Lower leg skin (tissue), 4 donors: ENCODE results near the gene RPS26. TPM values are rescaled to one million over a fixed set of nuclear protein-coding genes. Genes with fewer than 3 reads are reported as not detected.

ENCODE experiments used
- DNase-seq, 2 donors: peaks; one replicate each; pipeline ENCODE4 v3.0.0-alpha.2; 2019; ENCODE audit warnings: low spot score in 2 of 2
- H3K4me3 ChIP-seq: fragments of 200-600 bp; sonication (generic); 2 replicates; pipeline ENCODE4 v1.5.1; 2017; ENCODE audit warnings: mild to moderate bottlenecking, low read depth; ENCODE audit not compliant: poor library complexity, severe bottlenecking
- CTCF ChIP-seq, 3 donors: fragments of 450-650 bp; IDR thresholded peaks; one replicate each; pipeline ENCODE4 v1.5.1; 2016; ENCODE audit warnings: antibody characterized with exemption in 3 of 3, mild to moderate bottlenecking in 3 of 3, moderate library complexity in 2 of 3
- POLR2A ChIP-seq, 2 donors: fragments of 450-650 bp; IDR thresholded peaks; one replicate each; pipeline ENCODE4 v1.6.1; 2016 to 2017; ENCODE audit warnings: antibody characterized with exemption in 2 of 2, mild to moderate bottlenecking in 1 of 2, moderate library complexity in 1 of 2
- WGBS, 2 donors: methylation state at CpG; one replicate each; pipeline ENCODE4 v1.1.5; 2018; 5-methylcytosine and 5-hydroxymethylcytosine counted together
- intact Hi-C: fragments of 100-400 bp; cut with DNase I; formaldehyde crosslinking; loops from one replicate; pipeline ENCODE4 v1.15.0; 2023; ENCODE audit warnings: low total_unique reads
- total RNA-seq, 4 donors: library from RNA; depleted of rRNA; stranded (reverse); fragments of >200 nt; gene quantifications; one replicate each; pipeline ENCODE4 v1.1.0, GENCODE V29; 2016

The RPS26 gene
- total RNA-seq, 4 donors from 2014 or later: 390 to 2,886 (median 552) TPM

DNA sequence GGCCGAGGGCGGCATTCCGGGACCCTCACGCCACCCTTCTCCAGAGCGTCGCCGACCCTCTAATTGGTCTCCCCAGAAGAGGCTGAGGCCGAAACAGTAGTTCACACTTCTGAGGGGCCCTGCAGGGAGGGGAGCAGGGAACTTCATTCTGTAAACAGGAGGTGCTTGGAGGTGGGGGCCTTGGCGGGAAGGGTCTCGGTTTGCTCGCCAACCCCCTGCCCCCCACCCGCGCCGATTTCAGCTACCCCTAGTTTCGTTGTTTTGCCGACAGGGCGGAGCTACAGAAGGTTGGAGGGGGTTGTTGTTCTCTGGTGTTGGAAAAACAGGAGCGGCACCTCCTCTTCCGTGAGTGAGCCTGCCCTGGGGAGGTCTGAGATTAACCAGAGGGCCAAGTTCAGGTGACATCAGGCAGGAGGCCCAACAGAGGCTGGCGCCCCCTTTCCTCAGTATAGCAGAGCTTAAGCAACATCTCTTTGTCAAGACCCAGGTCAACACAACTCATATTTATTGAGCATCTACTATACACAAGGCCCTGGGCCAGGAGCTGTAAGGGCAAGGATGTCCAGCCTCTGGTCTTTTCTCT is 38.9 kb downstream of the RPS26 start:
- 15 to 18% methylated on average over 16 to 20 of the region's 20 CpGs for WGBS, 2 donors
- no peak for DNase-seq
- TF ChIP-seq CTCF (IDR thresholded peaks at IDR 0.05) (no peak), POLR2A (IDR thresholded peaks at IDR 0.05) (no peak)
- intact Hi-C loops: no loop called here
- H3K4me3 ChIP-seq: peak overlapping the region; percentile 50

DNA sequence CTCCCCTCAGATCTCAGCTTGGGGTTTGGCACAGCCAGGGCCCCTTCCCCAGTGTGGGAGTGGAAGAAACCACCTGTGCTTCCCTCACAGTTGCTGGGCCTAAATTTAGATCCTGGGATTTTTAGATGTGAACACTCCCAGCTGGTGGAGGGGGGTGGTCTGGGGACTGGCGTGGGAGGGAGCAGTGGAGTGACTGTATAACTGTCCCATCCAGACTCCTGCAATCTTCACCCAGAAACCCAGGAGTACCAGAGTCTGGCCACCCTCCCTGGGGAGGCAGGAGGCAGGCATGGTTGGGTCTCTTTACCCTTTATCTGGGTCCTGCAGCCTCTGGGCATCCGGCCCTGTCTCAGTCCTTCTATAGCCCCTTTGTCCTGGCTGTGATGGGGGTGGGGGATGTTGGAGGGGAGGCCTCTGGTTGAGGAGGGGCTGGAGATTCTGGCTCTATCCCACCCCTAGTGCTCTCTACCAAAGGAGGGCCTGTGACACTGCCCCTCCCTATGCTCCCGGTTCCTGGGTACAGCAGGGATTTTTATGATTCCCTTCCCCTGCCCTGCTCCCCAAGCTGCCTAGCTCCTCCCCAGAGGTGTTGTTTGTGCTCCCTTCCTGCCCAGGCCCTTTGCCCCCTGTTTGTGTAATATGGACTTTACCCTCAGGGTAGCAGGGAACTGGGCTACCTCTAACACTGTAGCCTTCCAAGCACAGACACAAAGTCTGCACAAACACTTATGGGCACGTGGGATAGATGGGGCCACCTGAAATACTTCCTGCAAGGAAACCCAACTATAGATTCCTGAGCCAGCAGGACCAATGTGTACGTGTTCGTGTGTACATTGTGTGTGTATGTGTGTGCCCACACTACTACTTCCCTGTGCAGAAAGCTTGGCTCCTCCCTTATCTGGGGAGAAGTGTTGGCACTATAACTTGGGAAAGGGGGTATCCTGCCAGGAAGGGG is 40.0 kb downstream of the RPS26 start:
- peak overlapping the region; percentile 50 for H3K4me3 ChIP-seq
- WGBS, 2 donors: 35 to 66% methylated on average over 6 of the region's 6 CpGs
- TF ChIP-seq POLR2A (IDR thresholded peaks at IDR 0.05) (no peak), CTCF (IDR thresholded peaks at IDR 0.05) (peak in 1 of 3 donors; percentile 81)
- intact Hi-C loops: no loop called here
- no peak for DNase-seq

DNA sequence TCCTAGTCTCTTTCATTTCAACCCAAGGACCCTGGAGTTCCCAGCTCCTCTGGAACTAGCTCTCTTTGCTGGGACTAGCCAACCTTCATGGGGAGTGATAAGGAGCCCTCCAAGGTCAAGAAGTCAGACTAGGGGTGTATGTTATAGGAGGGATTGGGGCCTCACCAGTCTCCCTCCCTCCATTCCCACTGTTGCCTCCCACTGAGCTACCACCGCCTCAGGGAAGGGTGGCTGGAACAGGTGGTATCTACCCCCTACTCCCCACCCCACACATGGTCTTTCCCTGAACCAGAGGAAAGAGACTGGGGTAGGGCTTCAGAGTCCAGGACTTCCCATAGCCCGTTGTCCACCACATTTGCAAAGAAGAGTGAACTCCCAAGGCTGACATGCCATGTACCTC is 40.7 kb downstream of the RPS26 start:
- no peak for DNase-seq
- 77 to 91% methylated on average over 2 of the region's 2 CpGs for WGBS, 2 donors
- no peak for TF ChIP-seq POLR2A (IDR thresholded peaks at IDR 0.05)
- TF ChIP-seq CTCF (IDR thresholded peaks at IDR 0.05): no peak
- H3K4me3 ChIP-seq: no peak overlapping the region
- intact Hi-C loops: no loop called here

- no peak for DNase-seq
- TF ChIP-seq CTCF (IDR thresholded peaks at IDR 0.05) (no peak), POLR2A (IDR thresholded peaks at IDR 0.05) (no peak)
- H3K4me3 ChIP-seq: no peak overlapping the region
- WGBS, 2 donors: 47 to 54% methylated on average over 3 of the region's 3 CpGs
- intact Hi-C loops: no loop called here
Measured at GRCh38 chr12:56082967-56083366, 41.2 kb downstream of the RPS26 start.

DNA sequence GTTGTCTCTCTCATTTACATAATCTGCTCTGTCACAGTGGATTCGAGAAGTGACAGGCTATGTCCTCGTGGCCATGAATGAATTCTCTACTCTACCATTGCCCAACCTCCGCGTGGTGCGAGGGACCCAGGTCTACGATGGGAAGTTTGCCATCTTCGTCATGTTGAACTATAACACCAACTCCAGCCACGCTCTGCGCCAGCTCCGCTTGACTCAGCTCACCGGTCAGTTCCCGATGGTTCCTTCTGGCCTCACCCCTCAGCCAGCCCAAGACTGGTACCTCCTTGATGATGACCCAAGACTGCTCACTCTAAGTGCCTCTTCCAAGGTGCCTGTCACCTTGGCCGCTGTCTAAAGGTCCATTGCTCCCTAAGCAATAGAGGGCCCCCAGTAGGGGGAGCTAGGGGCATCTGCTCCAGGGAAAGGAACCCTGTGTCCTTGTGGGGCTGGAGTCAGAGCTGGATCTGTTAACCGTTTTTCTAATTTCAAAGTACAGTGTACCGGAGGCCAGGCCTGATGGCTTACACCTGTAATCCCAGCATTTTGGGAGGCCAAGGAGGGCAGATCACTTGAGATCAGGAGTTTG is 43.3 kb downstream of the RPS26 start:
- no peak overlapping the region for H3K4me3 ChIP-seq
- no peak for DNase-seq
- TF ChIP-seq CTCF (IDR thresholded peaks at IDR 0.05) (no peak), POLR2A (IDR thresholded peaks at IDR 0.05) (no peak)
- intact Hi-C loops: no loop called here
- 85 to 92% methylated on average over 15 of the region's 15 CpGs for WGBS, 2 donors
